Neural progenitor cell (in vitro differentiated cells): ENCODE data around the gene NETO2.

Experiments
- EZH2 ChIP-seq: fragments of 200-600 bp; sonication (generic); IDR thresholded peaks from 2 replicates; pipeline ENCODE4 v1.6.1; 2017; ENCODE audit warnings: antibody characterized with exemption, mild to moderate bottlenecking, moderate library complexity
- TF ChIP-seq, protein P1 (sequence below): fragments of 200-600 bp; sonication (generic); IDR thresholded peaks from 2 replicates; pipeline ENCODE4 v1.5.1; 2017; ENCODE audit warnings: antibody characterized with exemption, mild to moderate bottlenecking

DNA sequence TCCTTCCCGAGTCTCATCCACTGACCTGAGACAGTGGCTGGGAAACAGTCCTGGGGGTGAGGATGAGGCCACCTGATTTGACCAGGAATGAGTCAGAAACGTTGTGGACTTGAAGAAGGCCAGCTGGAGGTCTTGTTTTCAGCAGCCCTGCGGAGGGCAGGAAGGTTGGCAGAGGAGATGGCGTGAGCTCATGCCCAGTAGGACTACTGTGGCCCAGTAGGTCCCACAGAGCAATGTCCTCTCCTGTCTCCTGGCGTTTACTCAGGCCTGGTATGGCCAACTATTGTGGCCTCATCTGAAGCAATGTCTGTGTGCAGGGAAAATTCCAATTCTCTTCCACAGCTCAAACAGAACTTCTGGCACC is 86.1 kb downstream of the NETO2 start:
- TF ChIP-seq, protein P1, sequence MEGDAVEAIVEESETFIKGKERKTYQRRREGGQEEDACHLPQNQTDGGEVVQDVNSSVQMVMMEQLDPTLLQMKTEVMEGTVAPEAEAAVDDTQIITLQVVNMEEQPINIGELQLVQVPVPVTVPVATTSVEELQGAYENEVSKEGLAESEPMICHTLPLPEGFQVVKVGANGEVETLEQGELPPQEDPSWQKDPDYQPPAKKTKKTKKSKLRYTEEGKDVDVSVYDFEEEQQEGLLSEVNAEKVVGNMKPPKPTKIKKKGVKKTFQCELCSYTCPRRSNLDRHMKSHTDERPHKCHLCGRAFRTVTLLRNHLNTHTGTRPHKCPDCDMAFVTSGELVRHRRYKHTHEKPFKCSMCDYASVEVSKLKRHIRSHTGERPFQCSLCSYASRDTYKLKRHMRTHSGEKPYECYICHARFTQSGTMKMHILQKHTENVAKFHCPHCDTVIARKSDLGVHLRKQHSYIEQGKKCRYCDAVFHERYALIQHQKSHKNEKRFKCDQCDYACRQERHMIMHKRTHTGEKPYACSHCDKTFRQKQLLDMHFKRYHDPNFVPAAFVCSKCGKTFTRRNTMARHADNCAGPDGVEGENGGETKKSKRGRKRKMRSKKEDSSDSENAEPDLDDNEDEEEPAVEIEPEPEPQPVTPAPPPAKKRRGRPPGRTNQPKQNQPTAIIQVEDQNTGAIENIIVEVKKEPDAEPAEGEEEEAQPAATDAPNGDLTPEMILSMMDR, result no peak
- no peak for TF ChIP-seq EZH2
